Neuronal stem cell (in vitro differentiated cells): ENCODE results near the gene NELFE.
"Not testable (repeated sequence)": the region's sequence is repeated elsewhere in the genome, so short reads cannot be mapped to it uniquely, and the experiment has no call there.

Experiments used
- DNase-seq: peaks from one replicate; pipeline ENCODE4 v3.0.0-alpha.2; 2013; ENCODE audit warnings: low spot score
- H2AFZ ChIP-seq: one replicate; pipeline ENCODE4 v1.6.1; 2013; ENCODE audit warnings: mild to moderate bottlenecking, low read length, inconsistent platforms
- H2AK5ac ChIP-seq: 2 replicates; pipeline ENCODE4 v1.6.1; 2013; ENCODE audit warnings: low read depth, mild to moderate bottlenecking, inconsistent platforms, low read length, moderate library complexity, mixed read lengths
- H2BK120ac ChIP-seq: 2 replicates; pipeline ENCODE4 v1.6.1; 2013; ENCODE audit warnings: low read depth, mild to moderate bottlenecking, inconsistent platforms, low read length, moderate library complexity, mixed read lengths
- H2BK12ac ChIP-seq: one replicate; pipeline ENCODE4 v1.6.1; 2013; ENCODE audit warnings: low read length, inconsistent platforms
- H2BK15ac ChIP-seq: 2 replicates; pipeline ENCODE4 v1.6.1; 2013; ENCODE audit warnings: mild to moderate bottlenecking, low read length, inconsistent platforms, mixed read lengths
- H2BK5ac ChIP-seq: one replicate; pipeline ENCODE4 v1.6.1; 2013; ENCODE audit warnings: inconsistent platforms, mild to moderate bottlenecking, low read length, moderate library complexity
- H3K14ac ChIP-seq: one replicate; pipeline ENCODE4 v1.6.1; 2013; ENCODE audit warnings: low read length, inconsistent platforms
- H3K18ac ChIP-seq: 2 replicates; pipeline ENCODE4 v1.6.1; 2013; ENCODE audit warnings: low read length, inconsistent platforms
- H3K23ac ChIP-seq: 2 replicates; pipeline ENCODE4 v1.6.1; 2013; ENCODE audit warnings: low read depth, mild to moderate bottlenecking, mixed read lengths, low read length, inconsistent platforms; ENCODE audit not compliant: poor library complexity
- H3K27ac ChIP-seq: replicated peaks from 3 replicates; pipeline ENCODE4 v1.5.1; 2013; ENCODE audit warnings: low read length, inconsistent platforms
- H3K27me3 ChIP-seq, 3 experiments: 2 replicates each; pipeline ENCODE4 v1.6.1; 2013; ENCODE audit warnings: low read length in 3 of 3, mild to moderate bottlenecking in 2 of 3, inconsistent platforms in 1 of 3, low read depth in 1 of 3, mixed read lengths in 1 of 3, moderate library complexity in 1 of 3; ENCODE audit not compliant: control insufficient read depth in 3 of 3, insufficient read depth in 3 of 3
- H3K36me3 ChIP-seq, 2 donors: replicated peaks in 1 of 2; 2 replicates each; pipeline ENCODE4 v1.6.1; 2013; ENCODE audit warnings: low read length in 2 of 2; ENCODE audit not compliant: control insufficient read depth in 2 of 2, insufficient read depth in 2 of 2
- H3K4ac ChIP-seq: 2 replicates; pipeline ENCODE4 v1.6.1; 2013; ENCODE audit warnings: inconsistent platforms, mild to moderate bottlenecking, low read length, moderate library complexity
- H3K4me1 ChIP-seq, 2 donors: 1 replicate in 1 of 2; 2 replicates in 1 of 2; pipeline ENCODE4 v1.6.1; 2013; ENCODE audit warnings: low read length in 2 of 2, low read depth in 1 of 2; ENCODE audit not compliant: control insufficient read depth in 2 of 2, insufficient read depth in 1 of 2
- H3K4me2 ChIP-seq: one replicate; pipeline ENCODE4 v1.6.1; 2013; ENCODE audit warnings: mild to moderate bottlenecking, low read length, inconsistent platforms; ENCODE audit not compliant: insufficient read depth, poor library complexity, severe bottlenecking
- H3K4me3 ChIP-seq, 2 donors: 2 replicates each; pipeline ENCODE4 v1.5.1; 2013; ENCODE audit warnings: low read length in 2 of 2, mild to moderate bottlenecking in 2 of 2, inconsistent platforms in 1 of 2, moderate library complexity in 1 of 2
- H3K79me1 ChIP-seq: one replicate; pipeline ENCODE4 v1.6.1; 2013; ENCODE audit warnings: low read depth, mild to moderate bottlenecking, inconsistent platforms, low read length, moderate library complexity
- H3K9ac ChIP-seq: one replicate; pipeline ENCODE4 v1.6.1; 2013; ENCODE audit warnings: mild to moderate bottlenecking, low read depth, low read length, inconsistent platforms; ENCODE audit not compliant: poor library complexity
- H3K9me3 ChIP-seq, 2 donors: replicated peaks in 1 of 2; 2 replicates each; pipeline versions ENCODE3 to v1.6.1; 2013; ENCODE audit warnings: low read length in 2 of 2, mild to moderate bottlenecking in 2 of 2, inconsistent platforms in 1 of 2, low read depth in 1 of 2, mixed read lengths in 1 of 2, moderate library complexity in 1 of 2; ENCODE audit not compliant: control insufficient read depth in 2 of 2, insufficient read depth in 1 of 2
- H4K8ac ChIP-seq: one replicate; pipeline ENCODE4 v1.6.1; 2013; ENCODE audit warnings: low read depth, mild to moderate bottlenecking, inconsistent platforms, low read length, moderate library complexity
- H4K91ac ChIP-seq: one replicate; pipeline ENCODE4 v1.6.1; 2013; ENCODE audit warnings: low read length, low read depth, mild to moderate bottlenecking, inconsistent platforms; ENCODE audit not compliant: poor library complexity
- WGBS, 2 donors: extraction: QIAGEN DNeasy Blood & Tissue Kit; methylation state at CpG; one replicate each; pipeline ENCODE4 v1.1.7; 2013; ENCODE audit warnings: missing lambda C conversion rate in 2 of 2, mixed read lengths in 1 of 2; ENCODE audit not compliant: insufficient read length in 2 of 2, insufficient replicate concordance in 1 of 2; ENCODE audit errors: extremely low coverage in 2 of 2; 5-methylcytosine and 5-hydroxymethylcytosine counted together

Gene NELFE

GRCh38 chr6:32005538-32005880, 46.7 kb upstream of the NELFE start:
- H2BK5ac ChIP-seq, H3K9me3 ChIP-seq, H3K27ac ChIP-seq, H3K4ac ChIP-seq, H3K36me3 ChIP-seq, H3K4me3 ChIP-seq, H2AFZ ChIP-seq, H3K14ac ChIP-seq, H2BK15ac ChIP-seq, H3K9ac ChIP-seq, H4K8ac ChIP-seq, H3K4me2 ChIP-seq, DNase-seq, H3K4me1 ChIP-seq, H2BK12ac ChIP-seq, H2AK5ac ChIP-seq, H3K79me1 ChIP-seq, H3K18ac ChIP-seq, H2BK120ac ChIP-seq, H4K91ac ChIP-seq, H3K23ac ChIP-seq, H3K27me3 ChIP-seq: not testable (repeated sequence)
- WGBS, 2 donors, result no CpG with 5 or more reads among the region's 9 CpGs

- not testable (repeated sequence) for H3K4me1 ChIP-seq, H2BK120ac ChIP-seq, H3K9ac ChIP-seq, H3K27ac ChIP-seq, DNase-seq, H3K23ac ChIP-seq, H3K14ac ChIP-seq, H2BK5ac ChIP-seq, H4K8ac ChIP-seq, H3K18ac ChIP-seq, H3K79me1 ChIP-seq, H3K36me3 ChIP-seq, H3K4me2 ChIP-seq, H2AK5ac ChIP-seq, H3K4me3 ChIP-seq, H3K27me3 ChIP-seq, H2BK12ac ChIP-seq, H2AFZ ChIP-seq, H4K91ac ChIP-seq, H2BK15ac ChIP-seq, H3K9me3 ChIP-seq, H3K4ac ChIP-seq
- WGBS, 2 donors, result no CpG with 5 or more reads among the region's 13 CpGs
Measured at GRCh38 chr6:32004864-32005537, 46.2 kb upstream of the NELFE start.

GRCh38 chr6:32004393-32004792, 45.6 kb upstream of the NELFE start:
- not testable (repeated sequence) for H2AFZ ChIP-seq, DNase-seq, H3K23ac ChIP-seq, H4K91ac ChIP-seq, H3K4me2 ChIP-seq, H2BK15ac ChIP-seq, H2BK5ac ChIP-seq, H3K79me1 ChIP-seq, H3K14ac ChIP-seq, H3K4ac ChIP-seq, H2AK5ac ChIP-seq, H2BK12ac ChIP-seq, H3K18ac ChIP-seq, H3K4me1 ChIP-seq, H3K9ac ChIP-seq, H3K9me3 ChIP-seq, H3K4me3 ChIP-seq, H4K8ac ChIP-seq, H3K27me3 ChIP-seq, H3K36me3 ChIP-seq, H3K27ac ChIP-seq, H2BK120ac ChIP-seq
- WGBS, 2 donors, result no CpG with 5 or more reads among the region's 4 CpGs

GRCh38 chr6:32003301-32003700, 44.5 kb upstream of the NELFE start:
- not testable (repeated sequence) for H3K18ac ChIP-seq, H3K9ac ChIP-seq, H3K79me1 ChIP-seq, H2BK12ac ChIP-seq, H3K4me3 ChIP-seq, H2BK120ac ChIP-seq, H3K27ac ChIP-seq, H3K9me3 ChIP-seq, H2AFZ ChIP-seq, H4K91ac ChIP-seq, H3K4ac ChIP-seq, DNase-seq, H2BK5ac ChIP-seq, H4K8ac ChIP-seq, H3K4me1 ChIP-seq, H3K36me3 ChIP-seq, H2AK5ac ChIP-seq, H3K14ac ChIP-seq, H3K23ac ChIP-seq, H2BK15ac ChIP-seq, H3K27me3 ChIP-seq, H3K4me2 ChIP-seq
- no CpG with 5 or more reads among the region's 7 CpGs for WGBS, 2 donors
